ENCODE data around the gene GATAD2B.

Gene GATAD2B

GRCh38 chr1:153922076-153922971 is 448 bp downstream of the GATAD2B start (continued):
- TF ChIP-seq ZNF660 (tag by site-specific recombination; IDR thresholded peaks at IDR 0.05) (no peak), PBX3 (CRISPR knock-in tag; IDR thresholded peaks at IDR 0.05) (no peak), ZNF654 (tag by site-specific recombination; IDR thresholded peaks at IDR 0.05; ENCODE audit: low read depth) (no peak), ZNF248 (tag by site-specific recombination; IDR thresholded peaks at IDR 0.05) (no peak), ZBTB44 (tag by site-specific recombination; IDR thresholded peaks at IDR 0.05) (no peak), ZNF664 (tag by site-specific recombination; IDR thresholded peaks at IDR 0.05) (no peak), ZNF658 (tag by site-specific recombination; IDR thresholded peaks at IDR 0.05) (no peak), ZNF623 (tag by site-specific recombination; IDR thresholded peaks at IDR 0.05) (no peak), ZNF19 (tag by site-specific recombination; IDR thresholded peaks at IDR 0.05; ENCODE audit: low read depth) (no peak), ZNF280C (tag by site-specific recombination; IDR thresholded peaks at IDR 0.05) (no peak), PRDM4 (tag by site-specific recombination; IDR thresholded peaks at IDR 0.05) (no peak), MZF1 (tag by site-specific recombination; IDR thresholded peaks at IDR 0.05; ENCODE audit: borderline replicate concordance) (no peak), ZSCAN16 (tag by site-specific recombination; IDR thresholded peaks at IDR 0.05) (no peak), TCF7L2 (IDR thresholded peaks at IDR 0.05; ENCODE audit: borderline replicate concordance, low read depth, low read length) (no peak), ZBTB20 (tag by site-specific recombination; IDR thresholded peaks at IDR 0.05) (no peak), ZNF155 (tag by site-specific recombination; IDR thresholded peaks at IDR 0.05) (no peak), ZNF530 (tag by site-specific recombination; IDR thresholded peaks at IDR 0.05; ENCODE audit: low read depth) (no peak), BCL11B (tag by site-specific recombination; IDR thresholded peaks at IDR 0.05; ENCODE audit: low read depth) (no peak), KLF7 (tag by site-specific recombination; IDR thresholded peaks at IDR 0.05; ENCODE audit: borderline replicate concordance) (peak; percentile 19; the same call in 1 of the 2 replicates), INSM2 (tag by site-specific recombination; IDR thresholded peaks at IDR 0.05) (no peak), ZNF398 (tag by site-specific recombination; IDR thresholded peaks at IDR 0.05) (peak; percentile 94), KLF10 (tag by site-specific recombination; IDR thresholded peaks at IDR 0.05) (no peak), ZNF585B (tag by site-specific recombination; IDR thresholded peaks at IDR 0.05) (no peak), ATF2 (tag by site-specific recombination; IDR thresholded peaks at IDR 0.05; ENCODE audit: low read depth) (no peak), ZNF544 (tag by site-specific recombination; IDR thresholded peaks at IDR 0.05) (no peak)
